Natural killer cell (primary cell): ENCODE data around the gene DNPH1. TPM values are rescaled to one million over a fixed set of nuclear protein-coding genes. Genes with fewer than 3 reads are reported as not detected.
A peak's percentile ranks its signal among the peaks of the same experiment; 100 is the strongest.

Source experiments
- ATAC-seq, 3 donors: fragments of 150-1000 bp in 2 of 3; fragments of 200-7000 bp in 1 of 3; cut with Tn5 transposase; 1 replicate in 1 of 3; 2 replicates in 2 of 3; pipeline ENCODE4 v1.10.0; 2021; ENCODE audit warnings: mild to moderate bottlenecking in 2 of 3, moderate library complexity in 2 of 3
- DNase-seq, 2 donors: peaks; one replicate each; pipeline versions ENCODE4 v3.0.0 to v3.0.0-alpha.2; 2013 to 2021; ENCODE audit warnings: mixed read lengths in 1 of 2
- H3K27ac ChIP-seq: one replicate; pipeline ENCODE4 v1.5.1; 2013; ENCODE audit warnings: mild to moderate bottlenecking, low read length
- H3K27me3 ChIP-seq: one replicate; pipeline ENCODE4 v1.6.1; 2013; ENCODE audit warnings: low read length; ENCODE audit not compliant: control insufficient read depth, insufficient read depth
- H3K36me3 ChIP-seq: one replicate; pipeline ENCODE4 v1.6.1; 2013; ENCODE audit warnings: low read length; ENCODE audit not compliant: control insufficient read depth, insufficient read depth
- H3K4me1 ChIP-seq: one replicate; pipeline ENCODE4 v1.6.1; 2013; ENCODE audit warnings: low read length; ENCODE audit not compliant: control insufficient read depth, insufficient read depth
- H3K4me3 ChIP-seq: one replicate; pipeline ENCODE4 v1.5.1; 2013; ENCODE audit warnings: low read length
- H3K9me3 ChIP-seq: one replicate; pipeline ENCODE4 v1.6.1; 2013; ENCODE audit warnings: low read length; ENCODE audit not compliant: control insufficient read depth, insufficient read depth
- H3K27ac Mint-ChIP-seq, 2 donors: one replicate each; pipeline ENCODE4 v1.8.0; 2022; ENCODE audit warnings: mild to moderate bottlenecking in 2 of 2, mixed read lengths in 2 of 2, moderate library complexity in 1 of 2
- H3K27me3 Mint-ChIP-seq, 2 donors: one replicate each; pipeline ENCODE4 v1.8.0; 2022; ENCODE audit warnings: low read depth in 2 of 2, mixed read lengths in 2 of 2
- H3K36me3 Mint-ChIP-seq: one replicate; pipeline ENCODE4 v1.8.0; 2022; ENCODE audit warnings: mixed read lengths
- H3K4me1 Mint-ChIP-seq, 2 donors: one replicate each; pipeline ENCODE4 v1.8.0; 2022; ENCODE audit warnings: mixed read lengths in 2 of 2
- H3K4me3 Mint-ChIP-seq: one replicate; pipeline ENCODE4 v1.8.0; 2022; ENCODE audit warnings: mild to moderate bottlenecking, moderate library complexity, mixed read lengths
- H3K9me3 Mint-ChIP-seq, 2 donors: one replicate each; pipeline ENCODE4 v1.8.0; 2022; ENCODE audit warnings: mixed read lengths in 2 of 2
- WGBS: methylation state at CpG from one replicate; pipeline ENCODE4 v1.1.7; 2013; ENCODE audit warnings: missing lambda C conversion rate; ENCODE audit not compliant: insufficient coverage; 5-methylcytosine and 5-hydroxymethylcytosine counted together
- intact Hi-C: fragments of 100-400 bp; cut with micrococcal nuclease; formaldehyde crosslinking; loops from one replicate; pipeline ENCODE4 v1.14.2; 2022
- total RNA-seq, 4 donors: library from RNA; stranded (reverse); fragments of 120-200 nt in 1 of 4; gene quantifications; one replicate each; pipeline versions ENCODE4 v1.2.3 to v1.2.4, GENCODE V29; 2013 to 2022
- TF ChIP-seq, protein P1 (sequence below): fragments of 200-600 bp; IDR thresholded peaks from one replicate; pipeline ENCODE4 v1.8.0; 2022; ENCODE audit warnings: antibody characterized with exemption

DNPH1 gene
- total RNA-seq, 3 donors from 2014 or later (not counting 1 experiment from before 2014, with no cell fraction given) = 6.1 to 10.2 (median 8.0) TPM

DNA sequence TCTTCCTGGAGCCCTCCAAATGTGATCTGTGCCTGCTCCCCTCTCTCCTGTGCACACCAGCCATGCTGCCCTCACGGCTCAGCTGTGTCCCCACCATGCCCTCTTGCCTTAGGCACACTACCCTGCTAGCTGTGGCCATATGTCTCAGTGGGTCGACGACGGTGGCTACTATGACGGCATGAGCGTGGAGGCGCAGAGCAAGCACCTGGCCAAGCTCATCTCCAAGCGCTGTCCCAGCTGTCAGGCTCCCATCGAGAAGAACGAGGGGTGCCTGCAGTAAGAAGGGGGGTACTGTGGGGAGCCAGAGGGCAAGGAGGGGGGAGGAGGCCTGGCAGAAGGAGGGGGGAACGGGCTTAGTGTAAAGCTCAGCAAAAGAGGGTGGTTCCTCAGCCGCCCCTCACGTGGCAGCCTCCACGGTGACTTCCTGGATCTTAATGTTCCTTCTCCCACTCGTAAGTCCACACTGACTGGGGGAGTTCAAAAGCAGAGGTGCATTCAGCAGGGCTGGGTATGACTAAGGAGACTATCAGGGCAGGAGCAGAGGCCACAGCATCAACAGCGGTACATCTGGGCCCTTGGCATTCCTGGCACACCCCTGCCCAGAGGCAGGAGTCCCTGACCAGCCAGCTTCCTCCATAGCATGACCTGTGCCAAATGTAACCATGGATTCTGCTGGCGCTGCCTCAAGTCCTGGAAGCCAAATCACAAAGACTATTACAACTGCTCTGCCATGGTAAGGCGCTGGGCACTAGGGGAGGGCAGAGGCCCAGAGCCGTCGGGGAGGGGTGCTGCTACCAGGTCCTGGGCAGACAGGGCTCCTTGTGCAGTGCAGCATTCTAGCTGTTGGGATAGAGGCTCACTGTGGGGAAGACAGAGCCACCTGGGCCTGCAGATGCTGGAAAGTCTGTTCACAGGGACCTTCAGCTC lies 8.0 kb downstream of the DNPH1 start:
- TF ChIP-seq, protein P1, sequence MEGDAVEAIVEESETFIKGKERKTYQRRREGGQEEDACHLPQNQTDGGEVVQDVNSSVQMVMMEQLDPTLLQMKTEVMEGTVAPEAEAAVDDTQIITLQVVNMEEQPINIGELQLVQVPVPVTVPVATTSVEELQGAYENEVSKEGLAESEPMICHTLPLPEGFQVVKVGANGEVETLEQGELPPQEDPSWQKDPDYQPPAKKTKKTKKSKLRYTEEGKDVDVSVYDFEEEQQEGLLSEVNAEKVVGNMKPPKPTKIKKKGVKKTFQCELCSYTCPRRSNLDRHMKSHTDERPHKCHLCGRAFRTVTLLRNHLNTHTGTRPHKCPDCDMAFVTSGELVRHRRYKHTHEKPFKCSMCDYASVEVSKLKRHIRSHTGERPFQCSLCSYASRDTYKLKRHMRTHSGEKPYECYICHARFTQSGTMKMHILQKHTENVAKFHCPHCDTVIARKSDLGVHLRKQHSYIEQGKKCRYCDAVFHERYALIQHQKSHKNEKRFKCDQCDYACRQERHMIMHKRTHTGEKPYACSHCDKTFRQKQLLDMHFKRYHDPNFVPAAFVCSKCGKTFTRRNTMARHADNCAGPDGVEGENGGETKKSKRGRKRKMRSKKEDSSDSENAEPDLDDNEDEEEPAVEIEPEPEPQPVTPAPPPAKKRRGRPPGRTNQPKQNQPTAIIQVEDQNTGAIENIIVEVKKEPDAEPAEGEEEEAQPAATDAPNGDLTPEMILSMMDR = no peak
- Histone ChIP-seq H3K27me3 (no peaks in the 10 kb centered on the region), H3K4me3 (no peak overlapping the region), H3K27ac (no peak overlapping the region), H3K9me3 (no peaks in the 10 kb centered on the region), H3K4me1 (peaks cover 23% of the 10 kb centered on the region), H3K36me3 (peaks cover 17% of the 10 kb centered on the region)
- no peak for DNase-seq
- Mint-ChIP-seq H3K27me3 (no peaks in the 10 kb centered on the region), H3K4me1 (peaks cover 10% of the 10 kb centered on the region in 2 donors), H3K9me3 (no peaks in the 10 kb centered on the region), H3K36me3 (peaks cover 4% of the 10 kb centered on the region), H3K27ac (peak overlapping the region in 1 of 2 donors; percentile 72), H3K4me3 (no peak overlapping the region)
- ATAC-seq = no peak
- intact Hi-C loops = no loop called here
- WGBS = 93% methylated on average over 20 of the region's 20 CpGs

DNA sequence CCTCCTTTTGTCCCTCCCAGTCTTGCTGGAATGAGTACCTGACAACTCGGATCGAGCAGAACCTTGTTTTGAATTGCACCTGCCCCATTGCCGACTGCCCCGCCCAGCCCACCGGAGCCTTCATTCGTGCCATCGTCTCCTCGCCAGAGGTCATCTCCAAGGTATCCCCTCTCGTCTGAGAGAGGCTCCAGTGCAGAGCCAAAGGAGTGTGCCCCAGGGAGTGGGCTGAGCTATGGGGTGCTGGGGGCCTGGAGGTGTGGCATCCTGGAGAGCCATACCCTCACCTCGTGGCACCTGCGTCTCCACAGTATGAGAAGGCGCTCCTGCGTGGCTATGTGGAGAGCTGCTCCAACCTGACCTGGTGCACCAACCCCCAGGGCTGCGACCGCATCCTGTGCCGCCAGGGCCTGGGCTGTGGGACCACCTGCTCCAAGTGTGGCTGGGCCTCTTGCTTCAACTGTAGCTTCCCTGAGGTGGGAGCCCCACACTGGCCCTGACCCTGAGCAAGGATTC lies 8.8 kb downstream of the DNPH1 start:
- peaks cover 5% of the 10 kb centered on the region for H3K36me3 Mint-ChIP-seq
- no peaks in the 10 kb centered on the region for H3K9me3 ChIP-seq

DNA sequence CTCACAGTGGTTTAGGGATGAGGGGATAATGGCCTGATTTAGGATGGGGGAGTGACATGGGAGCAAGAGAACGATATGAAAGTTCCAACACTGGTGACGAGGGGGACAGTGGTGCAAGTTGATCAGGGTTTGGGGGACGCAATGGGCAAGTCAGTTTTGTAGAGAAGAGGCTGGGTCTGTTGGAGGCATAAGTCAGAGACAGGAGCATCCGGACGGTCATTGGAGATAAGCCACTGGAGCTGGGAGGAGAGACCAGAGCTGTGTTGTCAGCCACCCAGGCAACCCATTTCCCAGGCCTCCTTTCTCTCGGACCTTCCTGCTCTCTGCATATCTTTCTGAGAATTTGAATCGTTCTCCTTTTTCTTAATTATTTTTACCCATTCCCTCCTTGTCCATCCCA lies 9.5 kb downstream of the DNPH1 start:
- Histone ChIP-seq H3K4me1 (peaks cover 13% of the 10 kb centered on the region), H3K27ac (no peak overlapping the region), H3K9me3 (no peaks in the 10 kb centered on the region), H3K4me3 (no peak overlapping the region), H3K27me3 (no peaks in the 10 kb centered on the region), H3K36me3 (peaks cover 21% of the 10 kb centered on the region)
- intact Hi-C loops = no loop called here
- TF ChIP-seq, protein P1 = no peak
- ATAC-seq (no peak), DNase-seq (no peak)
- H3K9me3 Mint-ChIP-seq = no peaks in the 10 kb centered on the region
- H3K4me1 Mint-ChIP-seq = peaks cover 10% of the 10 kb centered on the region in 2 donors
- H3K4me3 Mint-ChIP-seq = no peak overlapping the region
- no peaks in the 10 kb centered on the region for H3K27me3 Mint-ChIP-seq
- WGBS = 96% methylated on average over 7 of the region's 7 CpGs
- peaks cover 5% of the 10 kb centered on the region for H3K36me3 Mint-ChIP-seq
- no peak overlapping the region for H3K27ac Mint-ChIP-seq

More for the DNA sequence above, 8.8 kb downstream of the DNPH1 start:
- TF ChIP-seq, protein P1 = no peak
- intact Hi-C loops = no loop called here
- no peak overlapping the region for H3K27ac ChIP-seq
- H3K4me1 ChIP-seq = peaks cover 19% of the 10 kb centered on the region
- no peak overlapping the region for H3K4me3 Mint-ChIP-seq
- H3K27me3 Mint-ChIP-seq = no peaks in the 10 kb centered on the region
- 95% methylated on average over 16 of the region's 16 CpGs for WGBS
- no peaks in the 10 kb centered on the region for H3K27me3 ChIP-seq
- no peak for ATAC-seq
- H3K4me3 ChIP-seq = no peak overlapping the region
- DNase-seq = no peak
- H3K4me1 Mint-ChIP-seq = peaks cover 10% of the 10 kb centered on the region in 2 donors
- H3K36me3 ChIP-seq = peaks cover 21% of the 10 kb centered on the region
- H3K9me3 Mint-ChIP-seq = no peaks in the 10 kb centered on the region
- peak overlapping the region in 1 of 2 donors; percentile 72 for H3K27ac Mint-ChIP-seq
